Caco-2 (cell line): ENCODE data around the gene RTL10. TPM values are rescaled to one million over a fixed set of nuclear protein-coding genes. Genes with fewer than 3 reads are reported as not detected.

Experiments
- BruUV-seq: library from RNA; stranded (reverse); fragments of 400-500 nt; replicated peaks from 2 replicates; lab custom pipeline; 2021; lab: Mats Ljungman, UMichigan
- CTCF ChIA-PET: fragments of 300-600 bp; sonication (Branson Sonifier 250); formaldehyde crosslinking; loops from one replicate; lab custom pipeline; 2022; ENCODE audit warnings: antibody characterized with exemption; lab: Charles Lee
- POLR2A ChIA-PET: fragments of 300-600 bp; sonication (Branson Sonifier 250); formaldehyde crosslinking; loops from one replicate; lab custom pipeline; 2022; ENCODE audit warnings: antibody characterized with exemption; lab: Charles Lee
- DNase-seq, 2 experiments: peaks; one replicate each; pipeline versions ENCODE4 v3.0.0 to v3.0.0-alpha.2; 2020 to 2022
- H3K27me3 ChIP-seq: replicated peaks from 2 replicates; pipeline ENCODE4 v1.6.0; 2011; ENCODE audit warnings: low read length; ENCODE audit not compliant: control insufficient read depth, insufficient read depth
- H3K36me3 ChIP-seq: 2 replicates; pipeline ENCODE4 v1.5.1; 2011; ENCODE audit warnings: low read length; ENCODE audit not compliant: control insufficient read depth, insufficient read depth
- H3K4me1 ChIP-seq: fragments of 250-450 bp; sonication (Bioruptor Pico); 2 replicates; pipeline ENCODE4 v1.5.1; 2020; ENCODE audit warnings: mild to moderate bottlenecking
- H3K4me3 ChIP-seq: 2 replicates; pipeline ENCODE4 v1.5.1; 2011; ENCODE audit warnings: low read depth, mild to moderate bottlenecking, control low read depth, low read length
- H3K9me3 ChIP-seq: fragments of 250-450 bp; sonication (Bioruptor Pico); 2 replicates; pipeline ENCODE4 v1.5.1; 2020; ENCODE audit warnings: mild to moderate bottlenecking, moderate library complexity
- H3K27ac Mint-ChIP-seq: one replicate; pipeline ENCODE4 v1.8.0; 2022; ENCODE audit warnings: mixed read lengths; ENCODE audit not compliant: unreplicated experiment
- H3K27me3 Mint-ChIP-seq: one replicate; pipeline ENCODE4 v1.8.0; 2022; ENCODE audit warnings: mixed read lengths; ENCODE audit not compliant: insufficient read depth, unreplicated experiment
- H3K36me3 Mint-ChIP-seq: one replicate; pipeline ENCODE4 v1.8.0; 2022; ENCODE audit warnings: mild to moderate bottlenecking, mixed read lengths; ENCODE audit not compliant: insufficient read depth, unreplicated experiment
- H3K4me1 Mint-ChIP-seq: one replicate; pipeline ENCODE4 v1.8.0; 2022; ENCODE audit warnings: low read depth, mixed read lengths; ENCODE audit not compliant: unreplicated experiment
- H3K4me3 Mint-ChIP-seq: one replicate; pipeline ENCODE4 v1.8.0; 2022; ENCODE audit warnings: mild to moderate bottlenecking, moderate library complexity, mixed read lengths; ENCODE audit not compliant: unreplicated experiment
- H3K9me3 Mint-ChIP-seq: one replicate; pipeline ENCODE4 v1.8.0; 2022; ENCODE audit warnings: mixed read lengths; ENCODE audit not compliant: unreplicated experiment
- intact Hi-C: fragments of 100-400 bp; cut with micrococcal nuclease; formaldehyde crosslinking; loops from one replicate; pipeline ENCODE4 v1.10.0; 2022; ENCODE audit not compliant: unreplicated experiment
- total RNA-seq: library from RNA; stranded (reverse); gene quantifications from 2 replicates; pipeline ENCODE4 v1.2.3, GENCODE V29; 2022
- TF ChIP-seq, protein P1 (sequence below), 2 experiments: fragments of 200-600 bp in 1 of 2; IDR thresholded peaks; 1 replicate in 1 of 2; 2 replicates in 1 of 2; pipeline versions ENCODE4 v1.5.1 to v1.8.0; 2011 to 2022; ENCODE audit warnings: antibody characterized with exemption in 1 of 2, control low read depth in 1 of 2, inconsistent platforms in 1 of 2, low read depth in 1 of 2, low read length in 1 of 2, mild to moderate bottlenecking in 1 of 2, moderate library complexity in 1 of 2; ENCODE audit not compliant: insufficient read depth in 1 of 2, severe bottlenecking in 1 of 2, unreplicated experiment in 1 of 2

The RTL10 gene
- total RNA-seq, 1 experiment from 2014 or later = 27.5 TPM

DNA sequence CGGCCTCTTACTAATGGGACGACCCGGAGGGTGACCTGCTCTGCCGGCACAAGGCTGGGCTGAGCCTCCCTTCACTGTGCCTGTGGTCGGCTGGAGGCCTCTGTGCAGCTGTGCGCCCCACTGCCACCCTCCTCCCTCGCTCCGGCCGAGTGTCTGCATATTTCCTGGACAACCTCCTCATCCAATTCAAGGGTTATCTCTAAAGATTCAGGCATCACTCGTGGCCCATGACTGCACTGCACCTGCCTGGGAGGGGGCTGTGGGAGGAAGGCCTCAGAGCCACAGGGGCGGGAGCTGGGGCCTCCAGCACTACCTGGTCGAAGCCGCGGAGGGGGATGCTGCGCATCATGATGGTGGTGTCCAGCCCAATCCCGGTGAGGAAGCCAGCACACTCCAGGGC is 43.1 kb upstream of the RTL10 start:
- ChIA-PET POLR2A (no interaction called here), CTCF (interaction anchor here (0.6 kb wide), 1 partner anchor 14 kb away, joined by 4 read pairs; no protein-coding TSS in a partner anchor)
- H3K27ac Mint-ChIP-seq = no peak overlapping the region
- no peaks in the 10 kb centered on the region for H3K27me3 ChIP-seq
- H3K9me3 Mint-ChIP-seq = no peaks in the 10 kb centered on the region
- no peaks in the 10 kb centered on the region for H3K27me3 Mint-ChIP-seq
- no TSS peak for BruUV-seq
- TF ChIP-seq, protein P1, sequence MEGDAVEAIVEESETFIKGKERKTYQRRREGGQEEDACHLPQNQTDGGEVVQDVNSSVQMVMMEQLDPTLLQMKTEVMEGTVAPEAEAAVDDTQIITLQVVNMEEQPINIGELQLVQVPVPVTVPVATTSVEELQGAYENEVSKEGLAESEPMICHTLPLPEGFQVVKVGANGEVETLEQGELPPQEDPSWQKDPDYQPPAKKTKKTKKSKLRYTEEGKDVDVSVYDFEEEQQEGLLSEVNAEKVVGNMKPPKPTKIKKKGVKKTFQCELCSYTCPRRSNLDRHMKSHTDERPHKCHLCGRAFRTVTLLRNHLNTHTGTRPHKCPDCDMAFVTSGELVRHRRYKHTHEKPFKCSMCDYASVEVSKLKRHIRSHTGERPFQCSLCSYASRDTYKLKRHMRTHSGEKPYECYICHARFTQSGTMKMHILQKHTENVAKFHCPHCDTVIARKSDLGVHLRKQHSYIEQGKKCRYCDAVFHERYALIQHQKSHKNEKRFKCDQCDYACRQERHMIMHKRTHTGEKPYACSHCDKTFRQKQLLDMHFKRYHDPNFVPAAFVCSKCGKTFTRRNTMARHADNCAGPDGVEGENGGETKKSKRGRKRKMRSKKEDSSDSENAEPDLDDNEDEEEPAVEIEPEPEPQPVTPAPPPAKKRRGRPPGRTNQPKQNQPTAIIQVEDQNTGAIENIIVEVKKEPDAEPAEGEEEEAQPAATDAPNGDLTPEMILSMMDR (IDR thresholded peaks at IDR 0.05; ENCODE audit: insufficient read depth in 1 of 2, low read depth in 1 of 2, low read length in 1 of 2, severe bottlenecking in 1 of 2, unreplicated experiment in 1 of 2) = no peak
- H3K4me3 ChIP-seq = no peak overlapping the region
- H3K36me3 ChIP-seq = no peaks in the 10 kb centered on the region
- no peaks in the 10 kb centered on the region for H3K9me3 ChIP-seq
- H3K4me3 Mint-ChIP-seq = no peak overlapping the region
- peaks cover under 1% of the 10 kb centered on the region for H3K4me1 Mint-ChIP-seq
- H3K4me1 ChIP-seq = no peaks in the 10 kb centered on the region
- no peak for DNase-seq
- intact Hi-C loops = no loop called here
- peaks cover 5% of the 10 kb centered on the region for H3K36me3 Mint-ChIP-seq

DNA sequence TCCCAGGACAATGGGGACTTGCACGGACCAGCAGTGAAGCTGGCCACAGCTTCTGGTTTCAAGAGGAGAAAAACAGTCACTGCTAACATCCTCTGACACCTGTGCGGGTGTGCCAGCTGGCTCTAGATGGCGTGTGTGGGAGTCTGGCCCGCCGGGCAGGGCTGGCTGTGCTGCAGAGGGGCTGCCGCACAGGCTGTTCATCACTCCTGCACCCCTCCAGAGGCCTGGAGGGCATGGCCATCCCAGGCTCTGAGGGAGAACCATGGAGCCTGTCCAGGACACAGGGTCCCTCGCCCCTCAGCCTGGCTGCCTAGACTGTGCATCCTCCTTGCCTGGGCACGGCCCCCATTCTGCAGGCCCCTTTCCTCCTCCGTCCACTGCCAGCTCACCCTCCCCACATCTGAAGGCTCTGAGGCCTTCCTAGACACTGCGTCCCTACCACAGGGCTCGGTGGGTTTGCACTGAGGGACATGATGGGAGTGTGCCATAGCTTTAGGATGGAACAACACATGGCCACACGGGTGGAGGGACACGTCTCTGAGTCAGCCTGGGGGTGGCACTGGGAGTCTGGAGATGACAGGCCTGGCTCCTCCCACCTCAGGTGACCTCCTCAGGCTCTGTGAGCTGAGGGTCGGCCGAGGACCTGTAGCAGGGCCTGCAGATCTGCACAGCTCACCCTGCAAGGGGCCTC is 42.1 kb upstream of the RTL10 start:
- ChIA-PET POLR2A (no interaction called here), CTCF (no interaction called here)
- H3K27me3 Mint-ChIP-seq = no peaks in the 10 kb centered on the region
- peak overlapping the region; percentile 45 for H3K27ac Mint-ChIP-seq
- no peak overlapping the region for H3K4me3 Mint-ChIP-seq
- BruUV-seq = no TSS peak
- Histone ChIP-seq H3K27me3 (no peaks in the 10 kb centered on the region), H3K4me3 (no peak overlapping the region), H3K36me3 (no peaks in the 10 kb centered on the region), H3K9me3 (no peaks in the 10 kb centered on the region), H3K4me1 (peaks cover 7% of the 10 kb centered on the region)
- H3K36me3 Mint-ChIP-seq = peaks cover 11% of the 10 kb centered on the region
- no peaks in the 10 kb centered on the region for H3K9me3 Mint-ChIP-seq
- no peak for DNase-seq
- intact Hi-C loops = no loop called here
- TF ChIP-seq, protein P1 (IDR thresholded peaks at IDR 0.05; ENCODE audit: insufficient read depth in 1 of 2, low read depth in 1 of 2, low read length in 1 of 2, severe bottlenecking in 1 of 2, unreplicated experiment in 1 of 2) = no peak
- peaks cover 7% of the 10 kb centered on the region for H3K4me1 Mint-ChIP-seq

DNA sequence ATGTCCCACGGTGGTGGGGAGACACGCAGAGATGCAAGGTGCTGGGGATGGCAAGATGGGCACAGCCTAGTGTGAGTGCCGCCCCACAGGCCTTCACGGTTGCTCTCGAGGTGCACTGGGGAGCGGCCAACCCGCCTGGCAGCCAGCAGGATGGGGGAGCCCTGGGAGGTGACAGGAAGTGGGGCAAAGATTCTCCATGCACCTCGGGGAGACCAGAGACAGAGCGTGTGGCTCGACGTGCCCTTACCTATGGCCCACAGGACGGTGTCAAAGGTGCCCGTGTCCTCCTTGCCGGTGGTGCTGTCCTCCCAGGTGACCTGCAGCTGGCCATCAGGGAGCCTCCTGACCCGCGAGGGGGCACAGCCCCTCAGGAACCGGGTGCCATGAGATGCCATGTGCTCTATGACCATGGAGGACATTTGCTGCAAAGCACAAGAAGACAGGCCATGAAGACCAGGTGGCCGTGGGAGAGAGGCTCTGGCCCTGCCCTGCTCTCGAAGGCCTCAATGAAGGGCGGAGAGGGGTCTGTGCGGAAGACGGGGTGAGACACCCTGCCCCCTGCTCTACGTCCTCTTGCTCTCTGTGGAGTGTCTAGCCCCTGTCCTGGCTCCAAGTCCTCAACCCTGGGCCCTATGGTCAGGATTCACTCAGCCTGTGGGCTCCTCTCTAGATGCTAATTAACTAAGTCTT is 40.6 kb upstream of the RTL10 start:
- Mint-ChIP-seq H3K9me3 (no peaks in the 10 kb centered on the region), H3K27ac (no peak overlapping the region), H3K4me1 (peaks cover 14% of the 10 kb centered on the region), H3K36me3 (peaks cover 18% of the 10 kb centered on the region), H3K4me3 (no peak overlapping the region), H3K27me3 (no peaks in the 10 kb centered on the region)
- no peak overlapping the region for H3K4me3 ChIP-seq
- no TSS peak for BruUV-seq
- H3K4me1 ChIP-seq = peaks cover 19% of the 10 kb centered on the region
- no peak for DNase-seq
- ChIA-PET POLR2A (no interaction called here), CTCF (no interaction called here)
- intact Hi-C loops = no loop called here
- H3K36me3 ChIP-seq = no peaks in the 10 kb centered on the region
- no peaks in the 10 kb centered on the region for H3K27me3 ChIP-seq
- no peaks in the 10 kb centered on the region for H3K9me3 ChIP-seq
- TF ChIP-seq, protein P1 (IDR thresholded peaks at IDR 0.05; ENCODE audit: insufficient read depth in 1 of 2, low read depth in 1 of 2, low read length in 1 of 2, severe bottlenecking in 1 of 2, unreplicated experiment in 1 of 2) = no peak
